B cell (primary cell): Measurements from ENCODE around the gene SLC6A18. TPM values are rescaled to one million over a fixed set of nuclear protein-coding genes. Genes with fewer than 3 reads are reported as not detected.

Experiments
- ATAC-seq: fragments of 200-7000 bp; cut with Tn5 transposase; one replicate; pipeline ENCODE4 v1.10.0; 2021; ENCODE audit warnings: low read depth, mild to moderate bottlenecking, moderate number of reproducible peaks, moderate library complexity
- CTCF ChIA-PET: fragments of 350-600 bp; sonication (Branson Sonifier 250); formaldehyde crosslinking; loops from one replicate; lab custom pipeline; 2021; ENCODE audit warnings: antibody characterized with exemption, inconsistent platforms; lab: Charles Lee
- POLR2A ChIA-PET: fragments of 350-600 bp; sonication (Branson Sonifier 250); formaldehyde crosslinking; loops from one replicate; lab custom pipeline; 2021; ENCODE audit warnings: antibody characterized with exemption; lab: Charles Lee
- DNase-seq: peaks from one replicate; pipeline ENCODE4 v3.0.0; 2013
- H2AFZ ChIP-seq: 2 replicates; pipeline ENCODE4 v1.6.1; 2012; ENCODE audit warnings: mild to moderate bottlenecking, low read depth, low read length; ENCODE audit not compliant: insufficient read depth, poor library complexity, severe bottlenecking
- H3K27ac ChIP-seq, 2 donors: 1 replicate in 1 of 2; 2 replicates in 1 of 2; pipeline ENCODE4 v1.5.1; 2012 to 2013; ENCODE audit warnings: low read length in 2 of 2, mild to moderate bottlenecking in 2 of 2, moderate library complexity in 1 of 2
- H3K27me3 ChIP-seq, 4 experiments: fragments of 200-600 bp in 1 of 4; sonication (generic) in 1 of 4; replicated peaks in 1 of 4; 1 replicate in 2 of 4; 2 replicates in 2 of 4; pipeline versions ENCODE4 v1.6.1 to v1.7.0; 2013 to 2016; ENCODE audit warnings: low read length in 3 of 4, mild to moderate bottlenecking in 2 of 4, mixed read lengths in 1 of 4, moderate library complexity in 1 of 4; ENCODE audit not compliant: insufficient read depth in 4 of 4, control insufficient read depth in 3 of 4; ENCODE audit errors: control extremely low read depth in 1 of 4
- H3K36me3 ChIP-seq, 2 experiments: replicated peaks in 1 of 2; 1 replicate in 1 of 2; 2 replicates in 1 of 2; pipeline versions ENCODE4 v1.6.1 to v1.7.1; 2013; ENCODE audit warnings: low read length in 1 of 2; ENCODE audit not compliant: insufficient read depth in 2 of 2, control insufficient read depth in 1 of 2; ENCODE audit errors: control extremely low read depth in 1 of 2, extremely low read depth in 1 of 2
- H3K4me1 ChIP-seq, 2 donors: fragments of 200-600 bp in 1 of 2; sonication (generic) in 1 of 2; 1 replicate in 1 of 2; 2 replicates in 1 of 2; pipeline versions ENCODE4 v1.5.1 to v1.6.1; 2013 to 2017; ENCODE audit warnings: low read length in 2 of 2; ENCODE audit not compliant: control insufficient read depth in 2 of 2, insufficient read depth in 2 of 2
- H3K4me2 ChIP-seq: replicated peaks from 2 replicates; pipeline ENCODE3; 2012; ENCODE audit warnings: mild to moderate bottlenecking, low read depth, low read length; ENCODE audit not compliant: poor library complexity, severe bottlenecking
- H3K4me3 ChIP-seq, 5 experiments: fragments of 200-600 bp in 1 of 5; sonication (generic) in 1 of 5; 1 replicate in 3 of 5; 2 replicates in 2 of 5; pipeline versions ENCODE4 v1.5.1 to v1.7.0; 2011 to 2016; ENCODE audit warnings: low read length in 4 of 5, mild to moderate bottlenecking in 4 of 5, low read depth in 2 of 5, control low read depth in 1 of 5, moderate library complexity in 1 of 5; ENCODE audit not compliant: insufficient read depth in 1 of 5; ENCODE audit errors: control extremely low read depth in 1 of 5, extremely low read depth in 1 of 5
- H3K79me2 ChIP-seq: fragments of 200-600 bp; sonication (generic); one replicate; pipeline ENCODE4 v1.6.0; 2016; ENCODE audit warnings: low read length; ENCODE audit not compliant: control insufficient read depth, insufficient read depth
- H3K9ac ChIP-seq: fragments of 200-600 bp; sonication (generic); 2 replicates; pipeline ENCODE4 v1.6.1; 2017; ENCODE audit warnings: mild to moderate bottlenecking, low read length, moderate library complexity
- H3K9me3 ChIP-seq, 3 donors: one replicate each; pipeline versions ENCODE4 v1.6.1 to v1.7.1; 2013; ENCODE audit warnings: low read length in 2 of 3; ENCODE audit not compliant: control insufficient read depth in 2 of 3, insufficient read depth in 1 of 3; ENCODE audit errors: control extremely low read depth in 1 of 3
- H4K20me1 ChIP-seq: 2 replicates; pipeline ENCODE4 v1.6.0; 2012; ENCODE audit warnings: mild to moderate bottlenecking, low read length; ENCODE audit not compliant: insufficient read depth, control insufficient read depth, poor library complexity, severe bottlenecking
- H3K27ac Mint-ChIP-seq: one replicate; pipeline ENCODE4 v1.8.0; 2021; ENCODE audit warnings: mixed read lengths
- H3K27me3 Mint-ChIP-seq: one replicate; pipeline ENCODE4 v1.8.0; 2021; ENCODE audit warnings: mixed read lengths
- H3K4me1 Mint-ChIP-seq: one replicate; pipeline ENCODE4 v1.8.0; 2021; ENCODE audit warnings: mixed read lengths
- H3K4me3 Mint-ChIP-seq: one replicate; pipeline ENCODE4 v1.8.0; 2021; ENCODE audit warnings: mixed read lengths
- H3K9me3 Mint-ChIP-seq: one replicate; pipeline ENCODE4 v1.8.0; 2022; ENCODE audit warnings: mixed read lengths; ENCODE audit not compliant: insufficient read depth
- EZH2 ChIP-seq: IDR thresholded peaks from 2 replicates; pipeline ENCODE4 v1.6.1; 2012; ENCODE audit warnings: borderline replicate concordance, low read depth, mild to moderate bottlenecking, moderate library complexity, low read length; ENCODE audit not compliant: insufficient read depth, poor library complexity, severe bottlenecking
- WGBS: methylation state at CpG from one replicate; pipeline ENCODE4 v1.1.5; 2013; ENCODE audit warnings: missing lambda C conversion rate; ENCODE audit not compliant: insufficient coverage; 5-methylcytosine and 5-hydroxymethylcytosine counted together
- intact Hi-C: fragments of 100-400 bp; cut with micrococcal nuclease; formaldehyde crosslinking; loops from one replicate; pipeline ENCODE4 v1.10.0; 2022
- polyA plus RNA-seq: library from polyadenylated mRNA; depleted of rRNA; stranded (reverse); fragments of >200 nt; gene quantifications from 2 replicates; pipeline ENCODE4 v1.2.3, GENCODE V29; 2012
- total RNA-seq, 2 donors: library from RNA; stranded (reverse); fragments of 120-200 nt in 1 of 2; gene quantifications; 1 replicate in 1 of 2; 2 replicates in 1 of 2; pipeline versions ENCODE4 v1.2.3 to v1.2.4, GENCODE V29; 2013 to 2022
- TF ChIP-seq, protein P1 (sequence below): fragments of 200-600 bp; IDR thresholded peaks from one replicate; pipeline ENCODE4 v1.8.0; 2022; ENCODE audit warnings: antibody characterized with exemption, mild to moderate bottlenecking

The SLC6A18 gene
- total and polyA plus RNA-seq, 2 donors (not counting 1 experiment from before 2014, with no cell fraction given), result not detected

DNA sequence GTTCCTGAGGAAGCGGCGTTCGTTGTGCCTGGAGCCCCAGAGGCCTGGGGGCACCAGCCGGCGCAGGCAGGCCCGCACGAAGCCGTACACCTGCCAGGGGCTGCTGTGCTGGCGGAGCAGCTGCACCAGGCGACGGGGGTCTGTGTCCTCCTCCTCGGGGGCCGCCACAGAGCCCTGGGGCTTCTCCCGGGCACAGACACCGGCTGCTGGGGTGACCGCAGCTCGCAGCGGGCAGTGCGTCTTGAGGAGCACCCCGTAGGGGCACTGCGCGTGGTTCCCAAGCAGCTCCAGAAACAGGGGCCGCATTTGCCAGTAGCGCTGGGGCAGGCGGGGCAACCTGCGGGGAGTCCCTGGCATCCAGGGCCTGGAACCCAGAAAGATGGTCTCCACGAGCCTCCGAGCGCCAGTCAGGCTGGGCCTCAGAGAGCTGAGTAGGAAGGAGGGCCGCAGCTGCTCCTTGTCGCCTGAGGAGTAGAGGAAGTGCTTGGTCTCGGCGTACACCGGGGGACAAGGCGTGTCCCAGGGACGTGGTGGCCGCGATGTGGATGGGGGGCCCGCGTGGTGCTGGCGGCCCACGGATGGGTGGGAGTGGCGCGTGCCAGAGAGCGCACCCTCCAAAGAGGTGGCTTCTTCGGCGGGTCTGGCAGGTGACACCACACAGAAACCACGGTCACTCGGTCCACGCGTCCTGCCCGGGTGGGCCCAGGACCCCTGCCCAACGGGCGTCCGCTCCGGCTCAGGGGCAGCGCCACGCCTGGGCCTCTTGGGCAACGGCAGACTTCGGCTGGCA lies 68.4 kb downstream of the SLC6A18 start:
- no peak overlapping the region for H3K9ac ChIP-seq

More for the DNA sequence above, 68.4 kb downstream of the SLC6A18 start:
- H3K4me1 Mint-ChIP-seq, result peaks cover 15% of the 10 kb centered on the region
- Histone ChIP-seq H3K79me2 (no peaks in the 10 kb centered on the region), H3K4me2 (peak overlapping the region; percentile 81), H3K36me3 (no peaks in the 10 kb centered on the region), H3K27me3 (peaks cover 0 to 10% (median 0%) of the 10 kb centered on the region in 4 experiments), H4K20me1 (no peaks in the 10 kb centered on the region), H2AFZ (no peak overlapping the region), H3K4me1 (peaks cover 11% of the 10 kb centered on the region in 2 donors), H3K9me3 (peaks cover 0 to 4% (median 0%) of the 10 kb centered on the region in 3 donors), H3K27ac (no peak overlapping the region), H3K4me3 (no peak overlapping the region)
- WGBS, result 99% methylated on average over 60 of the region's 60 CpGs
- intact Hi-C loops, result loop anchor here (2.0 kb wide), 1 partner anchor 51 kb away; the partner anchor contains the start of gene CLPTM1L
- H3K9me3 Mint-ChIP-seq, result no peaks in the 10 kb centered on the region
- no peak overlapping the region for H3K27ac Mint-ChIP-seq
- peaks cover 4% of the 10 kb centered on the region for H3K27me3 Mint-ChIP-seq
- H3K4me3 Mint-ChIP-seq, result peak overlapping the region; percentile 61
- ChIA-PET POLR2A (no interaction called here), CTCF (no interaction called here)
- DNase-seq (peak; percentile 2), ATAC-seq (no peak)
- TF ChIP-seq, protein P1, sequence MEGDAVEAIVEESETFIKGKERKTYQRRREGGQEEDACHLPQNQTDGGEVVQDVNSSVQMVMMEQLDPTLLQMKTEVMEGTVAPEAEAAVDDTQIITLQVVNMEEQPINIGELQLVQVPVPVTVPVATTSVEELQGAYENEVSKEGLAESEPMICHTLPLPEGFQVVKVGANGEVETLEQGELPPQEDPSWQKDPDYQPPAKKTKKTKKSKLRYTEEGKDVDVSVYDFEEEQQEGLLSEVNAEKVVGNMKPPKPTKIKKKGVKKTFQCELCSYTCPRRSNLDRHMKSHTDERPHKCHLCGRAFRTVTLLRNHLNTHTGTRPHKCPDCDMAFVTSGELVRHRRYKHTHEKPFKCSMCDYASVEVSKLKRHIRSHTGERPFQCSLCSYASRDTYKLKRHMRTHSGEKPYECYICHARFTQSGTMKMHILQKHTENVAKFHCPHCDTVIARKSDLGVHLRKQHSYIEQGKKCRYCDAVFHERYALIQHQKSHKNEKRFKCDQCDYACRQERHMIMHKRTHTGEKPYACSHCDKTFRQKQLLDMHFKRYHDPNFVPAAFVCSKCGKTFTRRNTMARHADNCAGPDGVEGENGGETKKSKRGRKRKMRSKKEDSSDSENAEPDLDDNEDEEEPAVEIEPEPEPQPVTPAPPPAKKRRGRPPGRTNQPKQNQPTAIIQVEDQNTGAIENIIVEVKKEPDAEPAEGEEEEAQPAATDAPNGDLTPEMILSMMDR, result no peak
- no peak for TF ChIP-seq EZH2
